ENCODE measurements around the gene CENPX. TPM values are rescaled to one million over a fixed set of nuclear protein-coding genes. Genes with fewer than 3 reads are reported as not detected.

CENPX gene
- total RNA-seq, 4 donors from 2014 or later = 85.4 to 131 (median 104) TPM

DNA sequence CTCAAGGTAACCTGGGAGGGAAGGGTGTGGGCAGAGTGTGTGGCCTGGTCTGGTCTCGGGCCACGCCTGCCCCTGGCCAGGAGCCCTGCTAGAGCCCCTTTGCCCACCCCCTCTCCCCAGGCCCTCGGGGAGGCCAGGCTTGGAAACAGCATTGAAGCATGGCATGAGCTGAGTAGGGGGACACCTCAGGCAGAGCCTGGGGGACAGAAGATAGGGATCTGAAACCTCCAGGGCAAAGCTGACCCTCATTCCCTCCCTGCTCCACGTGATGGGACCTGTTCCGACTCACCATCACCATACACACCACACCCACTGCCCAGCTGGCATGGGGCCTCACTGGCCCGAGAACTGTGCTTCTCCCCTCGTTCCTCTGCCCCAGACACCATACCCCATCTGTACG is 26.4 kb upstream of the CENPX start:
- intact Hi-C loops (cut with DNase I; ENCODE audit: low total_unique reads) (no loop called here), in situ Hi-C loops (cut with MboI; ENCODE audit: low pct_ligation_motif_present in 1 of 4, low pct_unique_long_range_greater_than_20kb in 1 of 4, low sequenced_read_pairs in 3 of 4) (loop anchor here in 2 of 4 donors (25.0 kb wide), 1 partner anchor 113 kb away; no protein-coding TSS in a partner anchor)
- Histone ChIP-seq H3K4me3 (no peak overlapping the region), H3K27ac (no peak overlapping the region), H3K9me3 (no peaks in the 10 kb centered on the region), H3K27me3 (no peaks in the 10 kb centered on the region), H3K36me3 (no peaks in the 10 kb centered on the region), H3K4me1 (peaks cover 12 to 28% (median 27%) of the 10 kb centered on the region in 4 donors)
- DNase-seq = no peak
- TF ChIP-seq POLR2AphosphoS5 (IDR thresholded peaks at IDR 0.05) = no peak
- no peak for TF ChIP-seq POLR2A (IDR thresholded peaks at IDR 0.05)
- TF ChIP-seq, protein P1, sequence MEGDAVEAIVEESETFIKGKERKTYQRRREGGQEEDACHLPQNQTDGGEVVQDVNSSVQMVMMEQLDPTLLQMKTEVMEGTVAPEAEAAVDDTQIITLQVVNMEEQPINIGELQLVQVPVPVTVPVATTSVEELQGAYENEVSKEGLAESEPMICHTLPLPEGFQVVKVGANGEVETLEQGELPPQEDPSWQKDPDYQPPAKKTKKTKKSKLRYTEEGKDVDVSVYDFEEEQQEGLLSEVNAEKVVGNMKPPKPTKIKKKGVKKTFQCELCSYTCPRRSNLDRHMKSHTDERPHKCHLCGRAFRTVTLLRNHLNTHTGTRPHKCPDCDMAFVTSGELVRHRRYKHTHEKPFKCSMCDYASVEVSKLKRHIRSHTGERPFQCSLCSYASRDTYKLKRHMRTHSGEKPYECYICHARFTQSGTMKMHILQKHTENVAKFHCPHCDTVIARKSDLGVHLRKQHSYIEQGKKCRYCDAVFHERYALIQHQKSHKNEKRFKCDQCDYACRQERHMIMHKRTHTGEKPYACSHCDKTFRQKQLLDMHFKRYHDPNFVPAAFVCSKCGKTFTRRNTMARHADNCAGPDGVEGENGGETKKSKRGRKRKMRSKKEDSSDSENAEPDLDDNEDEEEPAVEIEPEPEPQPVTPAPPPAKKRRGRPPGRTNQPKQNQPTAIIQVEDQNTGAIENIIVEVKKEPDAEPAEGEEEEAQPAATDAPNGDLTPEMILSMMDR (IDR thresholded peaks at IDR 0.05) = no peak
- no peak for TF ChIP-seq EP300 (IDR thresholded peaks at IDR 0.05; ENCODE audit: low read depth)
- WGBS, 2 donors (ENCODE audit: low coverage in 1 of 2) = 62 to 85% methylated on average over 3 to 8 of the region's 8 CpGs

DNA sequence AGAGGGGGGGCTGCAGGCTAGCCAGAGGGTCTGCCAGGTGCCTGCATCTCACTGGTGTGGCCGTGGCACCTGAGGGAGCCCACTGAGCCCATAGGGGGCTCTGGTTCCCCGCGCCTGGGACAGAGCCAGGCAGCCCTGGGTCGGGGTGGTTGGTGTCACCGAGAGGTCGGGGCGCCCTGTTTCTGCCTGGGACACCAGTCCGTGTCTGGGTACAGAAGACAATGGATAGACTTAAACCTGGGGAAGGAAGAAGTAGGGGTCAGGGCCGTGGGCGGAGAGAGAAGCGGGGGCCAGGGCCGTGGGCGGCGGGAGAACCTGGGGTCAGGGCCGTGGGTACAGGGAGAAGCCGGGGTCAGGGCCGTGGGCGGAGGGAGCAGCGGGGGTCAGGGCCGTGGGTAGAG is 25.9 kb upstream of the CENPX start:
- 88 to 94% methylated on average over 14 to 20 of the region's 20 CpGs for WGBS, 2 donors (ENCODE audit: low coverage in 1 of 2)
- no peaks in the 10 kb centered on the region for H3K36me3 ChIP-seq
- peaks cover 12 to 28% (median 26%) of the 10 kb centered on the region in 4 donors for H3K4me1 ChIP-seq
- no peaks in the 10 kb centered on the region for H3K27me3 ChIP-seq
- in situ Hi-C loops (cut with MboI; ENCODE audit: low pct_ligation_motif_present in 1 of 4, low pct_unique_long_range_greater_than_20kb in 1 of 4, low sequenced_read_pairs in 3 of 4) = loop anchor here in 2 of 4 donors (25.0 kb wide), 1 partner anchor 114 kb away; no protein-coding TSS in a partner anchor
- H3K4me3 ChIP-seq = no peak overlapping the region
- intact Hi-C loops (cut with DNase I; ENCODE audit: low total_unique reads) = no loop called here
- H3K9me3 ChIP-seq = no peaks in the 10 kb centered on the region
- no peak overlapping the region for H3K27ac ChIP-seq
- no peak for DNase-seq
- TF ChIP-seq POLR2AphosphoS5 (IDR thresholded peaks at IDR 0.05) (no peak), EP300 (IDR thresholded peaks at IDR 0.05; ENCODE audit: low read depth) (no peak), POLR2A (IDR thresholded peaks at IDR 0.05) (no peak)
- TF ChIP-seq, protein P1 (IDR thresholded peaks at IDR 0.05) = no peak

DNA sequence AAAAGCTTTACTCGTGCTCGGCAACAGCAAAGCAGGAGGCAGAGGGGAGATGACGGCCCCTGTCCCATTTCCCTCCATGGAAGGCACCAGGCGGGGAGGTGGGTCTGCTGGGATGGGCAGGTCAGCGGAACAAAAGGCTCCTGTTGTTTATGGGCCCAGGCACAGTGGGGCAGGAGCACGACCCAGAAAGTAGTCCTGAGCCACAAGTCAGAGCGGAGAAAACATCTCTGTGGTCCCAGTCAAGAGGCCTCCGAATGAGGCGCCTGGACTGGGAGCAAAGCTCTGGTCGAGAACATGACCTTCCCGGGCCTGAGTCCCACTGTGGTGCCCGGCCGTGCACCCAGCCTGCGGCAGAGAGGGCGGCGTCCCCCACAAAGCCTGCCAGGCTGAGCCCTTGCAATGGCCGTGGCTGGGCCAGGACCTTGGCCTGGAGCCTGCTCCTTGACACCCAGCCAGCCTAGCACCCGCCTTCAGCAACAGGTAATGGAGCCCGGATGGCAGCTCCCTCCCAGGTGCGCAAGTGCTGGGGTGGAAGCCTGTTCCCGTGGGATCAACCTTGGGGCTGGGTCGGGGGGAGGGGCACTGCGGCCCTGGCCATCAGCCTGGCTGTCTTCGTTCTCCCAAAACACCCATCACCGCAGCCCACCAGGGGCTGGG is 25.4 kb upstream of the CENPX start:
- Histone ChIP-seq H3K4me1 (peaks cover 12 to 23% (median 21%) of the 10 kb centered on the region in 4 donors), H3K4me3 (no peak overlapping the region), H3K36me3 (no peaks in the 10 kb centered on the region), H3K9me3 (no peaks in the 10 kb centered on the region), H3K27me3 (no peaks in the 10 kb centered on the region), H3K27ac (no peak overlapping the region)
- DNase-seq = no peak
- intact Hi-C loops (cut with DNase I; ENCODE audit: low total_unique reads) = no loop called here
- in situ Hi-C loops (cut with MboI; ENCODE audit: low pct_ligation_motif_present in 1 of 4, low pct_unique_long_range_greater_than_20kb in 1 of 4, low sequenced_read_pairs in 3 of 4) = loop anchor here in 2 of 4 donors (25.0 kb wide), 1 partner anchor 114 kb away; no protein-coding TSS in a partner anchor
- TF ChIP-seq, protein P1 (IDR thresholded peaks at IDR 0.05) = no peak
- TF ChIP-seq POLR2A (IDR thresholded peaks at IDR 0.05) = no peak
- no peak for TF ChIP-seq POLR2AphosphoS5 (IDR thresholded peaks at IDR 0.05)
- TF ChIP-seq EP300 (IDR thresholded peaks at IDR 0.05; ENCODE audit: low read depth) = no peak
- 92% methylated on average over 24 of the region's 25 CpGs; no CpG with 5 or more reads in 1 of the 2 donors for WGBS, 2 donors (ENCODE audit: low coverage in 1 of 2)

GRCh38 chr17:82047379-82047778 is 24.7 kb upstream of the CENPX start:
- no peaks in the 10 kb centered on the region for H3K36me3 ChIP-seq
- H3K9me3 ChIP-seq = no peaks in the 10 kb centered on the region
- H3K27ac ChIP-seq = no peak overlapping the region
- intact Hi-C loops (cut with DNase I; ENCODE audit: low total_unique reads) = no loop called here
- TF ChIP-seq, protein P1 (IDR thresholded peaks at IDR 0.05) = no peak
- TF ChIP-seq POLR2AphosphoS5 (IDR thresholded peaks at IDR 0.05) = no peak
- no peak for TF ChIP-seq POLR2A (IDR thresholded peaks at IDR 0.05)
- no peak for TF ChIP-seq EP300 (IDR thresholded peaks at IDR 0.05; ENCODE audit: low read depth)
- peaks cover 6 to 17% (median 14%) of the 10 kb centered on the region in 4 donors for H3K4me1 ChIP-seq
- WGBS, 2 donors (ENCODE audit: low coverage in 1 of 2) = 85% methylated on average over 23 of the region's 24 CpGs; no CpG with 5 or more reads in 1 of the 2 donors
- H3K27me3 ChIP-seq = no peaks in the 10 kb centered on the region
- DNase-seq = no peak
- H3K4me3 ChIP-seq = no peak overlapping the region
- in situ Hi-C loops (cut with MboI; ENCODE audit: low pct_ligation_motif_present in 1 of 4, low pct_unique_long_range_greater_than_20kb in 1 of 4, low sequenced_read_pairs in 3 of 4) = loop anchor here in 2 of 4 donors (25.0 kb wide), 1 partner anchor 115 kb away; no protein-coding TSS in a partner anchor

Measured in transverse colon (tissue), 4 donors.